ENCODE results near the gene LRRC45. TPM values are rescaled to one million over a fixed set of nuclear protein-coding genes. Genes with fewer than 3 reads are reported as not detected.

LRRC45 gene
- total and polyA plus RNA-seq, 8 donors: 8.3 to 171 (median 21.0) TPM

DNA sequence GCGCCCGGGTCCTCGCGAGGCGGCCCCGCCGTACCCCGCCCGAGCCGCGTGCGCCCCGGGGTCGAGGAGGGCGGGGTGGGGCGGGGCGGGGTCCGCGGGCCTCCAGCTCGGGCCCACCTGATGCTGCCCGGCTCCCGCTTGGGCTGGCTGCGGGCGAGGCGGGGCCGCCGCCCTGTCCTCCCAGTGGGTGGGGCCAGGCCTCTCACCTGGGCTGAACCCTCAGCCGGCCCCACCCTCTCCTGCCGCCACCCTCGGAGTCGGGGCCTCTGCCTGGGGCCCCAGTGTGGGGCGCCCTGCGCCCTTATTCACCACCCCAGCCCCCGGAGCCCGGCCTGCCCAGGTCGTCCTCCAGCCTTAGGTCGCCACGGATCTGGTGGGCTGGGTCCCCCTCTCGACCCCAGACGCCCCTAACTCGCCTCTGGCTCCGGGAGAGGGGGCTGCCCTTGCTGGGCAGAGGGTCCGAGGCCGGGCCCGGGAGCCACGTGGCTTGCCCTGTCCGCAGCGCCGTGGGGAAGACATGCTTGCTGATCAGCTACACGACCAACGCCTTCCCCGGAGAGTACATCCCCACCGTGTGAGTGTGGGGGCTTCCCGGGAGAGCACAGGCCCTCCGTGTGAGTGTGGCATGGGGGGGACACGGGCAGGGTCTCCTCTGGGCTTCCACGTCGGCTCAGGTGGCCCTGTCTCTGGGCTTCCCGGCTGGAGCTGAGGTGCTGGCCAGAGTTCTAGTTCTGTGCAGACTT lies 9.0 kb downstream of the LRRC45 start:
- H3K27ac ChIP-seq: peak overlapping the region in 3 of 5 donors; percentile 3 to 81 (median 52)
- intact Hi-C loops (cut with DNase I; ENCODE audit: low total_unique reads): no loop called here
- 11 to 42% (median 11%) methylated on average over 4 to 57 of the region's 59 CpGs for WGBS, 5 donors
- peaks cover 0 to 21% (median 16%) of the 10 kb centered on the region in 4 donors for H3K36me3 ChIP-seq
- peaks cover 32 to 56% (median 45%) of the 10 kb centered on the region in 4 donors for H3K4me1 ChIP-seq
- peak overlapping the region; percentile 29 to 71 (median 48) for H3K4me3 ChIP-seq
- no peak for TF ChIP-seq POLR2A (IDR thresholded peaks at IDR 0.05)
- TF ChIP-seq POLR2AphosphoS5 (IDR thresholded peaks at IDR 0.05): no peak
- TF ChIP-seq, protein P1, sequence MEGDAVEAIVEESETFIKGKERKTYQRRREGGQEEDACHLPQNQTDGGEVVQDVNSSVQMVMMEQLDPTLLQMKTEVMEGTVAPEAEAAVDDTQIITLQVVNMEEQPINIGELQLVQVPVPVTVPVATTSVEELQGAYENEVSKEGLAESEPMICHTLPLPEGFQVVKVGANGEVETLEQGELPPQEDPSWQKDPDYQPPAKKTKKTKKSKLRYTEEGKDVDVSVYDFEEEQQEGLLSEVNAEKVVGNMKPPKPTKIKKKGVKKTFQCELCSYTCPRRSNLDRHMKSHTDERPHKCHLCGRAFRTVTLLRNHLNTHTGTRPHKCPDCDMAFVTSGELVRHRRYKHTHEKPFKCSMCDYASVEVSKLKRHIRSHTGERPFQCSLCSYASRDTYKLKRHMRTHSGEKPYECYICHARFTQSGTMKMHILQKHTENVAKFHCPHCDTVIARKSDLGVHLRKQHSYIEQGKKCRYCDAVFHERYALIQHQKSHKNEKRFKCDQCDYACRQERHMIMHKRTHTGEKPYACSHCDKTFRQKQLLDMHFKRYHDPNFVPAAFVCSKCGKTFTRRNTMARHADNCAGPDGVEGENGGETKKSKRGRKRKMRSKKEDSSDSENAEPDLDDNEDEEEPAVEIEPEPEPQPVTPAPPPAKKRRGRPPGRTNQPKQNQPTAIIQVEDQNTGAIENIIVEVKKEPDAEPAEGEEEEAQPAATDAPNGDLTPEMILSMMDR (IDR thresholded peaks at IDR 0.05): no peak
- TF ChIP-seq EP300 (IDR thresholded peaks at IDR 0.05): no peak
- H3K27me3 ChIP-seq: peaks cover 0 to 14% (median 8%) of the 10 kb centered on the region in 3 donors
- DNase-seq: peak; percentile 74 to 83
- H3K9me3 ChIP-seq: no peaks in the 10 kb centered on the region

DNA sequence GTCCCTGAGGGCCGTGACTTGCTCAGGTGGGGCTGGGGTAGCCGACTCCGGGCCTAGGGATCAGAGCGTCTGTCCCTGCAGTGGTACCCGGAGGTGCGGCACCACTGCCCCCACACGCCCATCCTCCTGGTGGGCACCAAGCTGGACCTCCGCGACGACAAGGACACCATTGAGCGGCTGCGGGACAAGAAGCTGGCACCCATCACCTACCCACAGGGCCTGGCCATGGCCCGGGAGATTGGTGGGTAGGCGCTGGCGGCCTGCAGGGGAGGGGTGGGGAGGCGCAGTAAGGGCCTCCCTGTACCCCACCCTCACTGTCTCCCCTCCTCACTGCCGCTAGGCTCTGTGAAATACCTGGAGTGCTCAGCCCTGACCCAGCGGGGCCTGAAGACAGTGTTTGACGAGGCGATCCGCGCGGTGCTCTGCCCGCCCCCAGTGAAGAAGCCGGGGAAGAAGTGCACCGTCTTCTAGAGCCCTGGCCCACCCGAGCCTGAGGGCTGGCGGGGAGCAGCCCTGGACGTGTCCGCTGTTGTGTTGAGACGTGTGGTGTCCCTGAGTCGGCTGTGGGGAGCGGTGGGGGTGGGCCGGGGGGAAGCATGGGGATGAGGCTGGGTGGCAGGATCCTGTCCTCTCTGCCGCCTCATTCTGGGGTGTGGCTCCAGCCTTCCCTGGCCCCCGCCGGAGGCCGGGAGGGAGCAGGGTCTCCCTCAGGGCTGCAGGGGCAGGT lies 10.4 kb downstream of the LRRC45 start:
- Histone ChIP-seq H3K27me3 (peaks cover 0 to 14% (median 8%) of the 10 kb centered on the region in 3 donors), H3K9me3 (no peaks in the 10 kb centered on the region), H3K36me3 (peaks cover 0 to 15% (median 7%) of the 10 kb centered on the region in 4 donors), H3K4me1 (peaks cover 32 to 63% (median 55%) of the 10 kb centered on the region in 4 donors), H3K4me3 (no peak overlapping the region), H3K27ac (no peak overlapping the region)
- 81 to 92% (median 89%) methylated on average over 17 to 38 of the region's 38 CpGs for WGBS, 5 donors
- intact Hi-C loops (cut with DNase I; ENCODE audit: low total_unique reads): no loop called here
- no peak for DNase-seq
- TF ChIP-seq POLR2A (IDR thresholded peaks at IDR 0.05) (no peak), EP300 (IDR thresholded peaks at IDR 0.05) (no peak), POLR2AphosphoS5 (IDR thresholded peaks at IDR 0.05) (no peak)
- TF ChIP-seq, protein P1 (IDR thresholded peaks at IDR 0.05): no peak

DNA sequence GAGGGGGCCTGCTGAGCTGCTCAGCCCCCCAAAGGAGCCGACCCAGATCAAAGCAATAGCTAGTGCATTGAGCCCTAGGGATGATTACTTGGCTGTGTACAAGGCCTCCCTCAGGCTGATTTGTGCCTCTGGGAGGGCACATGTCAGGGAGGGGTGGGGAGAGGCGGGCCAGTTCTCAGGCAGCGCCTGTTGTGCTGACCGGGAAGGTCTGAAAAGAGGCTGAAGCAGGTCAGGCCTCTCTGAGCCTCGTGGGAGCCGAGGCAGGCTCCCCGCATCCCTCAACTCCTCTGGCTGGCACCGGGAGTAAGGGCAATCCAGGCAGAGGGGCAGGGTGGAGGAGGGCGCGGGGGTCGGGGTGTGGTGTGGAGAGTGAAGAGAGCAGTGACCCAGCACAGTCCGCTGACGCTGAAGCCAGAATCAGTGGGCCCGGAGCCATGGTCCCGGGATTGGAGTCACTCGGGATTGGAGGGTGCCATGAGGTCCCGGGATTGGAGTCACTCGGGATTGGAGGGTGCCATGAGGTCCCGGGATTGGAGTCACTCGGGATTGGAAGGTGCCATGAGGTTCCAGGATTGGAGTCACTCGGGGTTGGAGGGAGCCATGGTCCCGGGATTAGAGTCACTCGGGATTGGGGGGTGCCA lies 11.4 kb downstream of the LRRC45 start:
- no peaks in the 10 kb centered on the region for H3K9me3 ChIP-seq
- peaks cover 0 to 15% (median 6%) of the 10 kb centered on the region in 4 donors for H3K36me3 ChIP-seq
- TF ChIP-seq POLR2AphosphoS5 (IDR thresholded peaks at IDR 0.05) (no peak), POLR2A (IDR thresholded peaks at IDR 0.05) (no peak), EP300 (IDR thresholded peaks at IDR 0.05) (no peak)
- TF ChIP-seq, protein P1 (IDR thresholded peaks at IDR 0.05): no peak
- no peak overlapping the region for H3K27ac ChIP-seq
- H3K27me3 ChIP-seq: peaks cover 0 to 14% (median 8%) of the 10 kb centered on the region in 3 donors
- 55 to 77% (median 70%) methylated on average over 23 of the region's 23 CpGs for WGBS, 5 donors
- no peak overlapping the region for H3K4me3 ChIP-seq
- no peak for DNase-seq
- peaks cover 32 to 67% (median 60%) of the 10 kb centered on the region in 4 donors for H3K4me1 ChIP-seq
- intact Hi-C loops (cut with DNase I; ENCODE audit: low total_unique reads): no loop called here

DNA sequence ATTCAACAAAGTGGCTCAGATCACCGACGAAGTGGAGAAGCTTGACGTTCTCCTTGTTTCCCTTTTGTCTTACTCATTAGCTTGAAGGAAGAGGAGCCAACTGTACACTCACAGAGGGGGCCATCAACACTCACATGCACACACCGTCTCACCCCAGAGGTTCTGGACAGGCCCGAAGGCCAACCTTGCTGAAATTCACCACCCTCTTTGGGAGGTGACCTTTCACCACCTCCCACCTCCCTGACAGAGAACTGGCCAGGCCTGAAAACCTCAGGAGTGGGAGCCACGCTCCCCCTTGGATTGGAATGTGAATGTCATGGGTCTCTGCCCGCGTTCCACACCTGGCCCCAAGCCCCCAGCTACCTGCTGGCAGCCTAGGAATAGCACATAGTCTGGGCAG lies 12.4 kb downstream of the LRRC45 start:
- H3K27ac ChIP-seq: no peak overlapping the region
- H3K4me1 ChIP-seq: peaks cover 26 to 65% (median 55%) of the 10 kb centered on the region in 4 donors
- DNase-seq: no peak
- H3K4me3 ChIP-seq: peak overlapping the region in 1 of 4 donors; percentile 87
- H3K27me3 ChIP-seq: peaks cover 0 to 14% (median 8%) of the 10 kb centered on the region in 3 donors
- TF ChIP-seq, protein P1 (IDR thresholded peaks at IDR 0.05): no peak
- TF ChIP-seq POLR2AphosphoS5 (IDR thresholded peaks at IDR 0.05) (no peak), EP300 (IDR thresholded peaks at IDR 0.05) (no peak), POLR2A (IDR thresholded peaks at IDR 0.05) (no peak)
- intact Hi-C loops (cut with DNase I; ENCODE audit: low total_unique reads): no loop called here
- H3K36me3 ChIP-seq: peaks cover 0 to 15% (median 6%) of the 10 kb centered on the region in 4 donors
- 84 to 92% (median 90%) methylated on average over 8 of the region's 8 CpGs for WGBS, 5 donors
- H3K9me3 ChIP-seq: no peaks in the 10 kb centered on the region

Measured in stomach (tissue), 9 donors.